ENCODE results near the gene HEBP1. TPM values are rescaled to one million over a fixed set of nuclear protein-coding genes. Genes with fewer than 3 reads are reported as not detected.
"Not testable (repeated sequence)": the region's sequence is repeated elsewhere in the genome, so short reads cannot be mapped to it uniquely, and the experiment has no call there.

HEBP1 gene
- total and polyA plus RNA-seq, 2 donors from 2014 or later, result 66.8 to 142 TPM

GRCh38 chr12:13038491-13039161 is 38.6 kb upstream of the HEBP1 start:
- Histone ChIP-seq H3K4me1 (ENCODE audit: control insufficient read depth in 2 of 3, insufficient read depth in 2 of 3, low read depth in 1 of 3, low read length in 3 of 3) (peaks cover 0 to 4% (median 4%) of the 10 kb centered on the region in 3 donors), H3K9me3 (ENCODE audit: control insufficient read depth in 2 of 3, insufficient read depth in 1 of 3, low read length in 3 of 3) (no peaks in the 10 kb centered on the region), H3K9ac (ENCODE audit: low read length in 3 of 3) (no peak overlapping the region), H3K27me3 (ENCODE audit: control insufficient read depth, insufficient read depth, low read length) (no peaks in the 10 kb centered on the region), H3K27ac (ENCODE audit: low read depth in 2 of 2, low read length in 2 of 2) (no peak overlapping the region), H3K36me3 (ENCODE audit: control insufficient read depth in 2 of 3, insufficient read depth in 3 of 3, low read length in 3 of 3) (no peaks in the 10 kb centered on the region), H3K4me3 (ENCODE audit: low read length in 3 of 3) (no peak overlapping the region)
- DNase-seq (no peak), FAIRE-seq (no peak)
- no peak for TF ChIP-seq CTCF (IDR thresholded peaks at IDR 0.05; ENCODE audit: borderline replicate concordance, extremely low read depth, insufficient read depth)
- intact Hi-C loops (cut with DNase I), result no loop called here

- FAIRE-seq, result no peak
- peak in 1 of 5 donors; percentile 28 for DNase-seq
Measured at GRCh38 chr12:13036881-13037280, 36.8 kb upstream of the HEBP1 start.

DNA sequence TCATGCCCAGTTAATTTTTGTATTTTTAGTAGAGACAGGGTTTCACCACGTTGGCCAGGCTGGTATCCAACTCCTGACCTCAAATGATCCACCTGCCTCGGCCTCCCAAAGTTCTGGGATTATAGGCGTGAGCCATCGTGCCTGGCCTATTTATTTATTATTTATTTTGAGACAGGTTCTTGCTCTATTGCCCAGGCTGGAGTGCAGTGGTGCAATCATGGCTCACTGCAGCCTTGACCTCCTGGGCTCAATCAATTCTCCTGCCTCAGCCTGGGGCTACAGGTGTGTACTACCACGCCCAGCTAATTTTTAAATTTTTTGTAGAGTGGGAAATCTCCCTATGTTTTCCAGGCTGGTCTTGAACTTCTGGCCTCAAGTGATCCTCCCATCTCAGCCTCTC is 35.3 kb upstream of the HEBP1 start:
- DNase-seq; H3K9me3 ChIP-seq (ENCODE audit: control insufficient read depth in 2 of 3, insufficient read depth in 1 of 3, low read length in 3 of 3); H3K4me1 ChIP-seq (ENCODE audit: control insufficient read depth in 2 of 3, insufficient read depth in 2 of 3, low read depth in 1 of 3, low read length in 3 of 3); H3K27ac ChIP-seq (ENCODE audit: low read depth in 2 of 2, low read length in 2 of 2); H3K27me3 ChIP-seq (ENCODE audit: control insufficient read depth, insufficient read depth, low read length); H3K9ac ChIP-seq (ENCODE audit: low read length in 3 of 3); intact Hi-C loops (cut with DNase I); H3K4me3 ChIP-seq (ENCODE audit: low read length in 3 of 3); H3K36me3 ChIP-seq (ENCODE audit: control insufficient read depth in 2 of 3, insufficient read depth in 3 of 3, low read length in 3 of 3); FAIRE-seq: not testable (repeated sequence)

More at GRCh38 chr12:13036881-13037280, 36.8 kb upstream of the HEBP1 start:
- TF ChIP-seq CTCF (IDR thresholded peaks at IDR 0.05; ENCODE audit: borderline replicate concordance, extremely low read depth, insufficient read depth), result no peak
- H3K27ac ChIP-seq (ENCODE audit: low read depth in 2 of 2, low read length in 2 of 2), result no peak overlapping the region
- intact Hi-C loops (cut with DNase I), result no loop called here
- no peaks in the 10 kb centered on the region for H3K9me3 ChIP-seq (ENCODE audit: control insufficient read depth in 2 of 3, insufficient read depth in 1 of 3, low read length in 3 of 3)
- H3K9ac ChIP-seq (ENCODE audit: low read length in 3 of 3), result no peak overlapping the region
- no peak overlapping the region for H3K4me3 ChIP-seq (ENCODE audit: low read length in 3 of 3)
- H3K36me3 ChIP-seq (ENCODE audit: control insufficient read depth in 2 of 3, insufficient read depth in 3 of 3, low read length in 3 of 3), result no peaks in the 10 kb centered on the region
- peaks cover 0 to 4% (median 4%) of the 10 kb centered on the region in 3 donors for H3K4me1 ChIP-seq (ENCODE audit: control insufficient read depth in 2 of 3, insufficient read depth in 2 of 3, low read depth in 1 of 3, low read length in 3 of 3)
- H3K27me3 ChIP-seq (ENCODE audit: control insufficient read depth, insufficient read depth, low read length), result no peaks in the 10 kb centered on the region

DNA sequence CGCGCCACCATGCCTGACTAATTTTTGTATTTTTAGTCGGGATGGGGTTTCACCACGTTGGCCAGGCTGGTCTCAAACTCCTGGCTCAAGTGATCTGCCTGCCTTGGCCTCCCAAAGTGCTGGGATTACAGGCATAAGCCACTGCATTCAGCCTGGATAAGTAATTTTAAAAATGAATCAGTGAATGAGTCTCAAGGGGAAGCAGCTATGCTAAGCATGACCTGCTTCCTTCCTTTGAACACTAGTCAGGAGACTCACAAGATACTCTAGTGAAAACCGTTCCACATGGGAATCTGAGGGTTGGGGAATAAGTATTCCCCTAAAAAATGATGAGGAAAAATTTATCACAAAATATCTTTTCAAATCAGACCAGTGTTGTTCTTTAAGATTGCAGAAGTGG is 33.4 kb upstream of the HEBP1 start:
- Histone ChIP-seq H3K9me3 (ENCODE audit: control insufficient read depth in 2 of 3, insufficient read depth in 1 of 3, low read length in 3 of 3) (no peaks in the 10 kb centered on the region), H3K27ac (ENCODE audit: low read depth in 2 of 2, low read length in 2 of 2) (no peak overlapping the region), H3K4me1 (ENCODE audit: control insufficient read depth in 2 of 3, insufficient read depth in 2 of 3, low read depth in 1 of 3, low read length in 3 of 3) (no peaks in the 10 kb centered on the region), H3K27me3 (ENCODE audit: control insufficient read depth, insufficient read depth, low read length) (no peaks in the 10 kb centered on the region), H3K9ac (ENCODE audit: low read length in 3 of 3) (no peak overlapping the region), H3K36me3 (ENCODE audit: control insufficient read depth in 2 of 3, insufficient read depth in 3 of 3, low read length in 3 of 3) (no peaks in the 10 kb centered on the region), H3K4me3 (ENCODE audit: low read length in 3 of 3) (no peak overlapping the region)
- intact Hi-C loops (cut with DNase I), result no loop called here
- no peak for FAIRE-seq
- DNase-seq, result peak in 1 of 5 donors; percentile 25
- TF ChIP-seq CTCF (IDR thresholded peaks at IDR 0.05; ENCODE audit: borderline replicate concordance, extremely low read depth, insufficient read depth), result no peak
